Neuronal stem cell (in vitro differentiated cells): ENCODE measurements around the gene TMEM62. TPM values are rescaled to one million over a fixed set of nuclear protein-coding genes. Genes with fewer than 3 reads are reported as not detected.

Source experiments
- DNase-seq: peaks from one replicate; pipeline ENCODE4 v3.0.0-alpha.2; 2013; ENCODE audit warnings: low spot score
- H2AFZ ChIP-seq: one replicate; pipeline ENCODE4 v1.6.1; 2013; ENCODE audit warnings: mild to moderate bottlenecking, low read length, inconsistent platforms
- H2AK5ac ChIP-seq: 2 replicates; pipeline ENCODE4 v1.6.1; 2013; ENCODE audit warnings: low read depth, mild to moderate bottlenecking, inconsistent platforms, low read length, moderate library complexity, mixed read lengths
- H2BK120ac ChIP-seq: 2 replicates; pipeline ENCODE4 v1.6.1; 2013; ENCODE audit warnings: low read depth, mild to moderate bottlenecking, inconsistent platforms, low read length, moderate library complexity, mixed read lengths
- H2BK12ac ChIP-seq: one replicate; pipeline ENCODE4 v1.6.1; 2013; ENCODE audit warnings: low read length, inconsistent platforms
- H2BK15ac ChIP-seq: 2 replicates; pipeline ENCODE4 v1.6.1; 2013; ENCODE audit warnings: mild to moderate bottlenecking, low read length, inconsistent platforms, mixed read lengths
- H2BK5ac ChIP-seq: one replicate; pipeline ENCODE4 v1.6.1; 2013; ENCODE audit warnings: inconsistent platforms, mild to moderate bottlenecking, low read length, moderate library complexity
- H3K14ac ChIP-seq: one replicate; pipeline ENCODE4 v1.6.1; 2013; ENCODE audit warnings: low read length, inconsistent platforms
- H3K18ac ChIP-seq: 2 replicates; pipeline ENCODE4 v1.6.1; 2013; ENCODE audit warnings: low read length, inconsistent platforms
- H3K23ac ChIP-seq: 2 replicates; pipeline ENCODE4 v1.6.1; 2013; ENCODE audit warnings: low read depth, mild to moderate bottlenecking, mixed read lengths, low read length, inconsistent platforms; ENCODE audit not compliant: poor library complexity
- H3K27ac ChIP-seq: replicated peaks from 3 replicates; pipeline ENCODE4 v1.5.1; 2013; ENCODE audit warnings: low read length, inconsistent platforms
- H3K27me3 ChIP-seq, 3 experiments: 2 replicates each; pipeline ENCODE4 v1.6.1; 2013; ENCODE audit warnings: low read length in 3 of 3, mild to moderate bottlenecking in 2 of 3, inconsistent platforms in 1 of 3, low read depth in 1 of 3, mixed read lengths in 1 of 3, moderate library complexity in 1 of 3; ENCODE audit not compliant: control insufficient read depth in 3 of 3, insufficient read depth in 3 of 3
- H3K36me3 ChIP-seq, 2 donors: replicated peaks in 1 of 2; 2 replicates each; pipeline ENCODE4 v1.6.1; 2013; ENCODE audit warnings: low read length in 2 of 2; ENCODE audit not compliant: control insufficient read depth in 2 of 2, insufficient read depth in 2 of 2
- H3K4ac ChIP-seq: 2 replicates; pipeline ENCODE4 v1.6.1; 2013; ENCODE audit warnings: inconsistent platforms, mild to moderate bottlenecking, low read length, moderate library complexity
- H3K4me1 ChIP-seq, 2 donors: 1 replicate in 1 of 2; 2 replicates in 1 of 2; pipeline ENCODE4 v1.6.1; 2013; ENCODE audit warnings: low read length in 2 of 2, low read depth in 1 of 2; ENCODE audit not compliant: control insufficient read depth in 2 of 2, insufficient read depth in 1 of 2
- H3K4me2 ChIP-seq: one replicate; pipeline ENCODE4 v1.6.1; 2013; ENCODE audit warnings: mild to moderate bottlenecking, low read length, inconsistent platforms; ENCODE audit not compliant: insufficient read depth, poor library complexity, severe bottlenecking
- H3K4me3 ChIP-seq, 2 donors: 2 replicates each; pipeline ENCODE4 v1.5.1; 2013; ENCODE audit warnings: low read length in 2 of 2, mild to moderate bottlenecking in 2 of 2, inconsistent platforms in 1 of 2, moderate library complexity in 1 of 2
- H3K79me1 ChIP-seq: one replicate; pipeline ENCODE4 v1.6.1; 2013; ENCODE audit warnings: low read depth, mild to moderate bottlenecking, inconsistent platforms, low read length, moderate library complexity
- H3K9ac ChIP-seq: one replicate; pipeline ENCODE4 v1.6.1; 2013; ENCODE audit warnings: mild to moderate bottlenecking, low read depth, low read length, inconsistent platforms; ENCODE audit not compliant: poor library complexity
- H3K9me3 ChIP-seq, 2 donors: replicated peaks in 1 of 2; 2 replicates each; pipeline versions ENCODE3 to v1.6.1; 2013; ENCODE audit warnings: low read length in 2 of 2, mild to moderate bottlenecking in 2 of 2, inconsistent platforms in 1 of 2, low read depth in 1 of 2, mixed read lengths in 1 of 2, moderate library complexity in 1 of 2; ENCODE audit not compliant: control insufficient read depth in 2 of 2, insufficient read depth in 1 of 2
- H4K8ac ChIP-seq: one replicate; pipeline ENCODE4 v1.6.1; 2013; ENCODE audit warnings: low read depth, mild to moderate bottlenecking, inconsistent platforms, low read length, moderate library complexity
- H4K91ac ChIP-seq: one replicate; pipeline ENCODE4 v1.6.1; 2013; ENCODE audit warnings: low read length, low read depth, mild to moderate bottlenecking, inconsistent platforms; ENCODE audit not compliant: poor library complexity
- WGBS, 2 donors: extraction: QIAGEN DNeasy Blood & Tissue Kit; methylation state at CpG; one replicate each; pipeline ENCODE4 v1.1.7; 2013; ENCODE audit warnings: missing lambda C conversion rate in 2 of 2, mixed read lengths in 1 of 2; ENCODE audit not compliant: insufficient read length in 2 of 2, insufficient replicate concordance in 1 of 2; ENCODE audit errors: extremely low coverage in 2 of 2; 5-methylcytosine and 5-hydroxymethylcytosine counted together
- polyA plus RNA-seq, 2 experiments: library from polyadenylated mRNA; stranded (reverse); fragments of 200-250 nt; gene quantifications; one replicate each; pipeline ENCODE4 v1.2.3, GENCODE V29; 2013

TMEM62 gene
- polyA plus RNA-seq (2013, experiment 1 of 2) = 2.6 TPM
- 2.5 TPM for polyA plus RNA-seq (2013, experiment 2 of 2)

DNA sequence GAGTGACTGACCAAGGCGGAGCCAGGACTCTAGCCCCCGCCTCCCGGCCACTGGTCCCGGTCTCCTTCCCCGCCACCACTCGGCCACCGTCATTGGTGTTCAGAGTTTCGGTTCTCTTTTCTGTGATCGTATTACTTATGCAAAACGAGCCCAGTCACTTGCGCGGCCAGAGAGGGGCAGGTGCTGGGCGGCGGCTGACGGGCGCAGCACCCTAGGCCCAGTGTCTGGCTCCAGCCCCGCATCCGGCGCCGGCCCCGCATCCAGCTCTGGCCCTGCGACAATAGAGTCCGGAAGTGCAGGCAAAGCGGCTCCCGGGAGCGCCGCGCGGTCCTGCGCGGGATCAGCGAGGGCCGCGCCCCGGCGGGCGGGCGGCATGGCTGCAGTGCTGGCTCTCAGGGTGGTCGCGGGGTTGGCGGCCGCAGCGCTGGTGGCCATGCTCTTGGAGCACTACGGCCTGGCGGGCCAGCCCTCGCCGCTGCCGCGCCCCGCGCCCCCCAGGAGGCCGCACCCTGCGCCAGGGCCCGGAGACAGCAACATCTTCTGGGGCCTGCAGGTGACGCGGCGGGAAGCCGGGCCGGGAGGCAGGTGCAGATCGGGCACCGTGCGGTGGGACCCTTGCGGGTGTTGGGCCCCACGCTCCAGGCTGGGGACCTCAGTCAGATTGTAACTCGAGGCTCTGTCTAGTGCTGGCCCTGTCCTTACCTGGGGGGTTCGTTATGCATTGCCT, at the start of gene TMEM62:
TMEM62 (plus strand) TSS at position 157 of the 727 bp plus-strand sequence; CDS start at position 374, 217 bp downstream.
- H3K9ac ChIP-seq = peak within 1 kb of the TSS; percentile 94
- peak within 1 kb of the TSS; percentile 97 for H2AFZ ChIP-seq
- no peak within 1 kb of the TSS for H2AK5ac ChIP-seq
- H4K91ac ChIP-seq = no peak within 1 kb of the TSS
- peak within 1 kb of the TSS; percentile 76 for H3K23ac ChIP-seq
- H3K4me3 ChIP-seq = peak within 1 kb of the TSS; percentile 58 to 84
- no peaks in the 10 kb centered on the region for H3K9me3 ChIP-seq
- no CpG with 5 or more reads among the region's 66 CpGs for WGBS, 2 donors
- no peaks in the 10 kb centered on the region for H3K79me1 ChIP-seq
- peak within 1 kb of the TSS; percentile 72 for H3K4me2 ChIP-seq
- no peak within 1 kb of the TSS for H3K4ac ChIP-seq
- H4K8ac ChIP-seq = peak within 1 kb of the TSS; percentile 74
- no peak within 1 kb of the TSS for H2BK15ac ChIP-seq
- no peak within 1 kb of the TSS for H2BK12ac ChIP-seq
- no peak within 1 kb of the TSS for H3K27ac ChIP-seq
- DNase-seq = peak; percentile 52
- no peak within 1 kb of the TSS for H2BK120ac ChIP-seq
- peaks cover 3 to 6% of the 10 kb centered on the region in 2 donors for H3K4me1 ChIP-seq
- peak within 1 kb of the TSS; percentile 94 for H3K18ac ChIP-seq
- H2BK5ac ChIP-seq = no peak within 1 kb of the TSS
- no peak within 1 kb of the TSS for H3K14ac ChIP-seq
- peaks cover 0 to 10% (median 0%) of the 10 kb centered on the region in 3 experiments for H3K27me3 ChIP-seq
- peaks cover 3 to 33% of the 10 kb centered on the region in 2 donors for H3K36me3 ChIP-seq

DNA sequence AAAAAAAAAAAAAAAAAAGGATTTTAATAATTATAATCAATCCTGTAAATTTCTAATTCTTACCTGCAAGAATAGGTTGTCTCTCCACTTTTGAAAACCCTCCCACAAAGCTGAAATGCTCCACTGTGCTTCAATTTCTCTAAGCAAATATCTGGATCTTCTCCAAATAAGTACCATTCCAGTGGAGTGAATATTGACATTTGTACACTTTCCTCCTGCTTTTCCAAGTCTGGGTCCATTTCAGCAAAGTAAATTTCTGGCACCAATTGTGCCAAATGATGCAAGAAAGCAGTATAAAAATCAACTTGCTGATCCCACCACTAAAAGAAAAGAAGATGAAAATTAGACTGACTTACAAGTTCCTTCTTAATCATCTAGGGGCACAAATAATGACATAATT, 47.5 kb upstream of the TMEM62 start:
- Histone ChIP-seq H4K8ac (no peak overlapping the region), H3K4me2 (no peak overlapping the region), H2AK5ac (no peak overlapping the region), H3K27ac (no peak overlapping the region), H3K23ac (no peak overlapping the region), H3K18ac (no peak overlapping the region), H3K4ac (no peak overlapping the region), H2BK12ac (no peak overlapping the region), H3K14ac (no peak overlapping the region), H3K79me1 (no peaks in the 10 kb centered on the region), H3K4me3 (no peak overlapping the region), H3K36me3 (peaks cover 0 to 81% of the 10 kb centered on the region in 2 donors), H3K9me3 (no peaks in the 10 kb centered on the region), H3K9ac (no peak overlapping the region), H2BK5ac (no peak overlapping the region), H2BK15ac (no peak overlapping the region), H2AFZ (no peak overlapping the region), H2BK120ac (no peak overlapping the region), H3K27me3 (no peaks in the 10 kb centered on the region), H3K4me1 (no peaks in the 10 kb centered on the region), H4K91ac (no peak overlapping the region)
- DNase-seq = no peak

DNA sequence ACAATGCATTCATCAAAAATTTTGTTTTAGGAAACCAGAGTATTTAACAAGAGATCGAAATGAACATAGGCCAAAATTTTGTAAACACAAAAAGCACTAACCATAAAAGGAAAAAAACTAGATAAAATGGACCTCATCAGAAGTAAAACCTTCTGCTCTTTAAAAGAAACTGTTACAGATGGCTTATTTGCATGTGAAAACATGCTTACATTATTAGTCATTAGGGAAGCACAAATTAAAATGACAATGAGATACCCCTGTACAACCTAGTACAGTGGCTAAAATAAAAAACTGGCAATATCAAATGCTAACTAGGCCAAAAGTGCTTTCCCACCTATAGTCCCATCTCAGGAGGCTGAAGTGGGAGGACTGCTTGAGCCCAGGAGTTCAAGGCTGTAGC, 46.8 kb upstream of the TMEM62 start:
- H3K4me3 ChIP-seq = no peak overlapping the region
- no peak overlapping the region for H3K27ac ChIP-seq
- H2BK12ac ChIP-seq = no peak overlapping the region
- no peak overlapping the region for H2BK120ac ChIP-seq
- no peaks in the 10 kb centered on the region for H3K27me3 ChIP-seq
- no peaks in the 10 kb centered on the region for H3K79me1 ChIP-seq
- H3K4ac ChIP-seq = no peak overlapping the region
- H3K4me1 ChIP-seq = no peaks in the 10 kb centered on the region
- H4K91ac ChIP-seq = no peak overlapping the region
- H3K23ac ChIP-seq = no peak overlapping the region
- H4K8ac ChIP-seq = no peak overlapping the region
- H3K18ac ChIP-seq = no peak overlapping the region
- H3K14ac ChIP-seq = no peak overlapping the region
- H2BK15ac ChIP-seq = no peak overlapping the region
- no peaks in the 10 kb centered on the region for H3K9me3 ChIP-seq
- no peak overlapping the region for H3K4me2 ChIP-seq
- no CpG with 5 or more reads among the region's 1 CpG for WGBS, 2 donors
- peaks cover 0 to 81% of the 10 kb centered on the region in 2 donors for H3K36me3 ChIP-seq
- no peak for DNase-seq
- H2BK5ac ChIP-seq = no peak overlapping the region
- no peak overlapping the region for H2AK5ac ChIP-seq
- H2AFZ ChIP-seq = no peak overlapping the region
- no peak overlapping the region for H3K9ac ChIP-seq

DNA sequence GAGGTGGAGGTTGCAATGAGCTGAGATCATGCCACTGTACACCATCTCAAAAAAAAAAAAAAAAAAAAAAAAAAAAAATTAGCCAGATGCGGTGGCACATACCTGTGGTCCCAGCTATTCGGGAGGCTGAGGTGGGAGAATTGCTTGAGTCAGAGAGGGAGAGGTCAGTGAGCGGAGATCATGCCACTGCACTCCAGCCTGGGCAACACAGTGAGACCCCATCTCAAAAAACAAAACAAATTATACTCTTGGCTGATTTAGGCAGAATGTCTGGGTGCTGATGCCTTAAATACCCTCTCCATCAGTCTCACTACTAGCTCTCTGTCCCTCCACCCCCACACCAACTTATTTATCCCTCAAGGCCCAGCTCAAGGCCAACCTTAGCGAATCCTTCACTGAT, 41.5 kb upstream of the TMEM62 start:
- Histone ChIP-seq H3K27me3 (no peaks in the 10 kb centered on the region), H4K91ac (no peak overlapping the region), H2AK5ac (no peak overlapping the region), H2BK15ac (no peak overlapping the region), H2AFZ (no peak overlapping the region), H3K9ac (no peak overlapping the region), H3K14ac (no peak overlapping the region), H2BK12ac (no peak overlapping the region), H3K18ac (no peak overlapping the region), H4K8ac (no peak overlapping the region), H2BK5ac (no peak overlapping the region), H3K4me3 (no peak overlapping the region), H3K36me3 (peaks cover 0 to 62% of the 10 kb centered on the region in 2 donors), H2BK120ac (no peak overlapping the region), H3K27ac (no peak overlapping the region), H3K4ac (no peak overlapping the region), H3K4me2 (no peak overlapping the region), H3K4me1 (no peaks in the 10 kb centered on the region), H3K79me1 (no peaks in the 10 kb centered on the region), H3K9me3 (no peaks in the 10 kb centered on the region), H3K23ac (no peak overlapping the region)
- DNase-seq = no peak
- WGBS, 2 donors = no CpG with 5 or more reads among the region's 4 CpGs
